Measurements from ENCODE around the gene PECR. TPM values are rescaled to one million over a fixed set of nuclear protein-coding genes. Genes with fewer than 3 reads are reported as not detected.
A peak's percentile ranks its signal among the peaks of the same experiment; 100 is the strongest.

PECR gene
- total RNA-seq, 1 donor from 2014 or later, result 6.6 TPM

- Mint-ChIP-seq H3K4me1 (ENCODE audit: unreplicated experiment) (peaks cover 40% of the 10 kb centered on the region), H3K27me3 (ENCODE audit: unreplicated experiment) (no peaks in the 10 kb centered on the region), H3K36me3 (ENCODE audit: unreplicated experiment) (peaks cover 71% of the 10 kb centered on the region), H3K9me3 (ENCODE audit: unreplicated experiment) (no peaks in the 10 kb centered on the region), H3K4me3 (ENCODE audit: unreplicated experiment) (no peak overlapping the region), H3K27ac (ENCODE audit: unreplicated experiment) (no peak overlapping the region)
- TF ChIP-seq, protein P1, sequence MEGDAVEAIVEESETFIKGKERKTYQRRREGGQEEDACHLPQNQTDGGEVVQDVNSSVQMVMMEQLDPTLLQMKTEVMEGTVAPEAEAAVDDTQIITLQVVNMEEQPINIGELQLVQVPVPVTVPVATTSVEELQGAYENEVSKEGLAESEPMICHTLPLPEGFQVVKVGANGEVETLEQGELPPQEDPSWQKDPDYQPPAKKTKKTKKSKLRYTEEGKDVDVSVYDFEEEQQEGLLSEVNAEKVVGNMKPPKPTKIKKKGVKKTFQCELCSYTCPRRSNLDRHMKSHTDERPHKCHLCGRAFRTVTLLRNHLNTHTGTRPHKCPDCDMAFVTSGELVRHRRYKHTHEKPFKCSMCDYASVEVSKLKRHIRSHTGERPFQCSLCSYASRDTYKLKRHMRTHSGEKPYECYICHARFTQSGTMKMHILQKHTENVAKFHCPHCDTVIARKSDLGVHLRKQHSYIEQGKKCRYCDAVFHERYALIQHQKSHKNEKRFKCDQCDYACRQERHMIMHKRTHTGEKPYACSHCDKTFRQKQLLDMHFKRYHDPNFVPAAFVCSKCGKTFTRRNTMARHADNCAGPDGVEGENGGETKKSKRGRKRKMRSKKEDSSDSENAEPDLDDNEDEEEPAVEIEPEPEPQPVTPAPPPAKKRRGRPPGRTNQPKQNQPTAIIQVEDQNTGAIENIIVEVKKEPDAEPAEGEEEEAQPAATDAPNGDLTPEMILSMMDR (IDR thresholded peaks at IDR 0.05), result no peak
- no peak for DNase-seq (ENCODE audit: extremely low spot score, unreplicated experiment)
Measured at GRCh38 chr2:216119146-216119545, 37.5 kb upstream of the PECR start.

DNA sequence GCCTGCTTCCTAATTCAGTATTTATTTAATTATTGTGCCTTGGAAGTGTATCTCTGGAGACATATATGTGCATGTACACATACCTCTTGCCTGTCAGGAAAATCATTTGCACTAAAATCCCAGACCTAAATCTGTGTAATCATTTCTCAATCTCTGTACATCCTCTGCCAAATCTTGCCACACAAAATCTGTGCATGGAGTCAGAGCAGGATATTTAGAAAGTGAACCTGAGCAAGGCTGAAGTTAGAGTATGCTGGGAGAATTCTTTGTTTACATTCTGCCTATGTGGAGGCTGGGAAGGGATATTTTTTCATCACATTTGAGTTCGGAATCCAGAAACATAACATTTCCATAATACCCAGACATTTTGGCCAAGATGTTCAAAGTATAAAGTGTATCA is 36.9 kb upstream of the PECR start:
- no peak for DNase-seq (ENCODE audit: extremely low spot score, unreplicated experiment)
- Mint-ChIP-seq H3K27me3 (ENCODE audit: unreplicated experiment) (no peaks in the 10 kb centered on the region), H3K9me3 (ENCODE audit: unreplicated experiment) (no peaks in the 10 kb centered on the region), H3K36me3 (ENCODE audit: unreplicated experiment) (peaks cover 69% of the 10 kb centered on the region), H3K27ac (ENCODE audit: unreplicated experiment) (peak overlapping the region; percentile 18), H3K4me1 (ENCODE audit: unreplicated experiment) (peaks cover 41% of the 10 kb centered on the region), H3K4me3 (ENCODE audit: unreplicated experiment) (no peak overlapping the region)
- TF ChIP-seq, protein P1 (IDR thresholded peaks at IDR 0.05), result no peak

- Mint-ChIP-seq H3K4me1 (ENCODE audit: unreplicated experiment) (peaks cover 41% of the 10 kb centered on the region), H3K27ac (ENCODE audit: unreplicated experiment) (no peak overlapping the region), H3K9me3 (ENCODE audit: unreplicated experiment) (no peaks in the 10 kb centered on the region), H3K36me3 (ENCODE audit: unreplicated experiment) (peaks cover 70% of the 10 kb centered on the region), H3K27me3 (ENCODE audit: unreplicated experiment) (no peaks in the 10 kb centered on the region), H3K4me3 (ENCODE audit: unreplicated experiment) (no peak overlapping the region)
- DNase-seq (ENCODE audit: extremely low spot score, unreplicated experiment), result no peak
- TF ChIP-seq, protein P1 (IDR thresholded peaks at IDR 0.05), result no peak
Measured at GRCh38 chr2:216117561-216118340, 36.1 kb upstream of the PECR start.

DNA sequence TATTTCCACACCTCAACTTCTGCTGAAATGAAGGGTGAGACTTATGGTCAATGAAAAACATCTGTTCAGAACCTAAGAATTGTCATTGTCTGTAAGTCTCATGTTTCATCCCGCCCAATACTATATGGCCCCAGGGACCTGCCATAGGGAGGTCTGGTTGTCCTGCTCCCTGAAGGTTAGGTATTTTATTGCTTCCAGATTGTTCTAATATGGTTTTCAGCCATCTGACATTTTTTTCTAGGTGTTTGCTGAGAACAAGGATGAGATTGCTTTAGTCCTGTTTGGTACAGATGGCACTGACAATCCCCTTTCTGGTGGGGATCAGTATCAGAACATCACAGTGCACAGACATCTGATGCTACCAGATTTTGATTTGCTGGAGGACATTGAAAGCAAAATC is 34.8 kb upstream of the PECR start:
- Mint-ChIP-seq H3K27ac (ENCODE audit: unreplicated experiment) (peak overlapping the region; percentile 99), H3K4me3 (ENCODE audit: unreplicated experiment) (peak overlapping the region; percentile 31), H3K27me3 (ENCODE audit: unreplicated experiment) (no peaks in the 10 kb centered on the region), H3K36me3 (ENCODE audit: unreplicated experiment) (peaks cover 65% of the 10 kb centered on the region), H3K4me1 (ENCODE audit: unreplicated experiment) (peaks cover 44% of the 10 kb centered on the region), H3K9me3 (ENCODE audit: unreplicated experiment) (no peaks in the 10 kb centered on the region)
- no peak for DNase-seq (ENCODE audit: extremely low spot score, unreplicated experiment)
- TF ChIP-seq, protein P1 (IDR thresholded peaks at IDR 0.05), result no peak

GRCh38 chr2:216114714-216115531 is 33.3 kb upstream of the PECR start:
- Mint-ChIP-seq H3K36me3 (ENCODE audit: unreplicated experiment) (peaks cover 61% of the 10 kb centered on the region), H3K9me3 (ENCODE audit: unreplicated experiment) (no peaks in the 10 kb centered on the region), H3K4me1 (ENCODE audit: unreplicated experiment) (peaks cover 57% of the 10 kb centered on the region), H3K4me3 (ENCODE audit: unreplicated experiment) (peak overlapping the region; percentile 85), H3K27me3 (ENCODE audit: unreplicated experiment) (no peaks in the 10 kb centered on the region), H3K27ac (ENCODE audit: unreplicated experiment) (peak overlapping the region; percentile 99)
- TF ChIP-seq, protein P1 (IDR thresholded peaks at IDR 0.05), result peak; percentile 87
- DNase-seq (ENCODE audit: extremely low spot score, unreplicated experiment), result peak; percentile 99

All from osteocyte (in vitro differentiated cells).